ENCODE measurements around the gene MCL1.
A peak's percentile ranks its signal among the peaks of the same experiment; 100 is the strongest.
"Not testable (repeated sequence)": the region's sequence is repeated elsewhere in the genome, so short reads cannot be mapped to it uniquely, and the experiment has no call there.

The MCL1 gene

DNA sequence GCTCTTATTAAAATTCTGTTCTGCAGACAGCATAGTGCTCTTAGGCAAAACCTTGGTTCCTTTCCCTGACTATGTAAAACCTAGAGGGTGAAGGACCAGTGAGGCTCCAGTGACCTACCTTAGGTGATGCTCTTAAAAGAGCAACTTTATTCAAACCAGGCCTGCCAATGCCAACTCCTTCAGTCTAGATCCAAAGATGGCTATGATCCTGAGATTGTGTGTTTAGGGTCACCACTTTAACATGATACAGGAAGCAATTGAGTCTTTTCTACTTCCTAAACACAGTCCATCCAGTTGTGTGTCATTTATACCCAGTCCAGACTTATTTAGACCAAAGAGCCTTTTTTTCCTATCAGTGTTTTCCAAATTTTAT is 10.8 kb downstream of the MCL1 start:
- no peak for DNase-seq (ENCODE audit: low read depth)

DNA sequence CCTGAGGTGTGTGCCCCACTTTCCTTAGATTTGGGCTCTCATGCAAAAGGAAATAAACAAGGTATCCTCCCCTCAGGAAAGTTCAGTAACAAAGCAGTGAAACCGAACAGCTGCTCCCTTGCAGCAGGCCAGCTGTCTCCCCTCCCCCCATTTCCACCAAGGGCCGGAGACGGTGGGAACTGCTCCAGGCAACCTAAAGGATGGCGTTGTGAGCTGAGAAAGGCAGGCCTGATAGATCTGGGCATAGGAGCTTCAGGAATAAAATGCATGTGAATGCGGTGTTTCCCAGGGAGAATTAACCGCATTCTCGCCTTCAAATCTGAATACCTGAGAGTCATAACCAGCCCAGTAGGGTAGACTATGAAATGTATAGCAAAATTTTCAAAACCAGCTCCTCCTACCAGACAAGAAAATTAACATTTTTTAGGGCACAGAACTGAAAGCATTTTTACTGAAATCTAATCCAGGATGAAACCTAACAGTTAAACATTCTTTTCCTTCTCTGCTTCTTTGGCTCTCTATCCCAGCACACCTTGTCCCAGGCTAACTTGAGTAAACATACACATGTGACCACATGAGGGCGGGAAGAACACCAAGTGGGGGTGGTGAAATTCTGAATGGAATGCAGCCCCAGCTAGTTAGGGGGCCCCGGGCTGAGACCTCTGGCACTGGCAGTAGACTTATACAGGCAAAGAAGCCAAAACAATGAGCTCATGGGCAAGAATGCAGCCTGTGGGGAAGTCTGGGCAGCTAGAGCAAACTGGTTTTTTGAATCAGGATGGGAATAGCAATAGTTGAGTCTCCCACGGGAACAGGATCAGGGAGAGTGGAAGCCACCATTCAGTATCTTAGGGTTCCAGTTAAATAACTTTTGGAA is 11.5 kb downstream of the MCL1 start:
- DNase-seq (ENCODE audit: low read depth), result no peak

DNA sequence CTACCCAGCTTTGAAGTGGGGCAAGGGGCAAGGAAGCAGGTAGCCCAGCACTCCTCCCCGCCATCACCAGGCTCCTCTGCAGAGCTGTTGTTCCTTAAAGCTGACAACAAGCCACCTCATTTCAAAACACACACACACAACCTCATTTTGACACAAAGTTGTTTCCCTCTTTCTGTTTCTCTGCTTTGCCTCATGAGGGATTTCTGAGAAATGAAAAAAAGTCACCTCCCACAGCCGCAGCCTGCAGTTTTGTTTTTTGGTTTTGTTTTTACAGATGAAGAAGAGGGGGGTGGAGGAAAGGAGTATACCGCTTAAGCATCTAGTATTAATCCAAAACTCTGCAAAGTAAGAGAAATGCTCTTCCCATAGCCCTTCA is 12.1 kb downstream of the MCL1 start:
- no peak for DNase-seq (ENCODE audit: low read depth)

DNA sequence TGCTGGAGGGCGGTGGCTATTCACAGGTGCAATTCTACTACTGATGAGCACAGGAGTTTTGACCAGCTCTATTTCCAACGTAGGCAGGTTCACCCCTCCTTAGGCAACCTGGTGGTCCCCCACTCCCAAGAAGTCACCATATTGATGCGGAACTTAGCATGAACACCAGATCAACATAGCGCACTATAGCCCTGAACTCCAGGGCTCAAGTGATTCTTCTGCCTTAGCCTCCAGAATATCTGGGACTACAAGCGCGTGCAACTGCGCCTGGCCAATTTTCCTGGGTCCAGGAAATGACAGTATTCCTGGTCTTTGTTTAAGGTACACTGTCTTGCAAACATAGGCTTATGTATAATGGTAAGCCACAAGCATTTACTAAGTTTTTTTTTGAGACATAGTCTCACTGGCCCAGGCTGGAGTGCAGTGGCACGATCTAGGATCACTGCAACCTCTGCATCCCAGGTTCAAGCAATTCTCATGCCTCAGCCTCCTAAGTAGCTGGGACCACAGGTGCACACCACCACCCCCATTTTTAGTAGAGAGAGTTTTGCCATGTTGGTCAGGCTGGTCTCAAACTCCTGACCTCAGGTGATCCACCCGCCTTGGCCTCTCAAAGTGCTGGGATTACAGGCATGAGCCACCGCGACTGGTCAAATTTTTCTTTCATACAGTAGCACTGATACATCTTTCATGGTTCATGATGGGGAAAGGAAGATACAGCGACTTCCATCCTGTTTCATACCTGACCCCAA is 12.6 kb downstream of the MCL1 start:
- DNase-seq (ENCODE audit: low read depth), result no peak

DNA sequence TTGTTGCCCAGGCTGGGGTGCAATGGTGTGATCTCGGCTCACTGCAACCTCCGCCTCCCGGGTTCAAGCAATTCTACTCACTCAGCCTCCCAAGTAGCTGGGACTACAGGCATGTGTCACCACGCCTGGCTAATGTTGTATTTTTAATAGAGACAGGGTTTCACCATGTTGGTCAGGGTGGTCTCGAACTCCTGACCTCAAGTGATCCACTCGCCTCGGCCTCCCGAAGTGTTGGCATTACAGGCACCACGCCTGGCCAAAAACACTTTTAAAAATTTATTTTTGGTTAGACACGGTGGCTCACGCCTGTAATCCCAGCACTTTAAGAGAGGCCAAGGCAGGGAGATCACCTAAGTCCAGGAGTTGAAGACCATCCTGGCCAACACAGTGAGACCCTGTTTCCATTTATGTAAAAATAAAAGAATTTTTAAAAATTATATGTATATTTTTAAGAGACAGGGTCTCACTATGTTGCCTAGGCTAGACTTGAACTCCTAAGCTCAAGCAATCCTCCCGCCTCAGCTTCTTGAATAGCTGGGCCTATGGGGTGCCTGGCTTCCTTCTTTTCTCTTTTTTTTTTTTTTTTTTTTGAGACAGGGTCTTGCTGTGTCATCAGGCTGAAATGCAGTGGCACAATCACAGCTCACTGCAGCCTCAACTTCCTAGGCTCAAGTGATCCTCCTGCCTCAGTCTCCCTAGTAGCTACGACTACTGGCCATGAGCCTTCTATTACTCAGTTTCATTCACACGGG is 14.0 kb downstream of the MCL1 start:
- DNase-seq (ENCODE audit: low read depth), result not testable (repeated sequence)

DNA sequence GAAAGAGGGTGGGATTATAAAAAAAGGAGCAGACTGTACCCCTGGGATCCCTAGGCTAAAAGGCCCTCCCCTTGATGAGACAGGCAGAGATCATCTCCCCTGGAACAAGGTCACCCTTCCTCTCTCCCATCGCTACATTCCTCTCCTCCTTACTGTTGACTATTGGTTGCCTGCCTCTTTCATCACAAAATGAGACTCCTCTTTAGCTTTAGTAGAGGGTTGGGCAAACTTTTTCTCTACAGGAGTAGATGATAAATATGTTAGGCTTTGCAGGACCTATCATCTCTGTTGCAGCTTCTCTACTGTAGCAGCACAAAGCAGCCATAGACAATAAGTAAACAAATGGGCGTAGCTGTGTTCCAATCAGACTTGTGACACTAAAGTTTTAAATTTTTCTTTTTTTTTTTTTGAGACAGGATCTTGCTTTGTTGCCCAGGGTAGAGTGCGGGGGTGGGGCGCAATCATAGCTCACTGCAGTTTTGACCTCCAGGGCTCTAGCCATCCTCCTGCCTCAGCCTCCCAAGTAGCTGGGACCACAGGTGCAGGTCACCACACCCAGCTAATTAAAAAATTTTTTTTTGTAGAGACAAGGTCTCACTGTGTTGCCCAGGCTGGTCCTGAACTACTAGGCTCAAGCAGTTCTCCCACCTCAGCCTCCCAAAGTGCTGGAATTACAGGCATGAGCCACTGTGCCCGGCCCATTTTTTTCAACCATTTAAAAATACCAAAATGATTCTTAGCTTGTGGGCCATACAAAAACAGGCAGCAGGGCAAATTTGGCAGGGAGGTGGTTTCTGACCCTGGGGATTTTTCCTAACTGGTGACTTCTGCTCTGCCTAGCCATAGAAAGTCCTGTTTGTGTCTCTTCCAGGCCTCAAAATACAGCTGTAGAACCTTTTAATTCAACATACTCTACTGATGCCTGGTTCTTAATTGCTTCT is 15.1 kb downstream of the MCL1 start:
- no peak for DNase-seq (ENCODE audit: low read depth)

DNA sequence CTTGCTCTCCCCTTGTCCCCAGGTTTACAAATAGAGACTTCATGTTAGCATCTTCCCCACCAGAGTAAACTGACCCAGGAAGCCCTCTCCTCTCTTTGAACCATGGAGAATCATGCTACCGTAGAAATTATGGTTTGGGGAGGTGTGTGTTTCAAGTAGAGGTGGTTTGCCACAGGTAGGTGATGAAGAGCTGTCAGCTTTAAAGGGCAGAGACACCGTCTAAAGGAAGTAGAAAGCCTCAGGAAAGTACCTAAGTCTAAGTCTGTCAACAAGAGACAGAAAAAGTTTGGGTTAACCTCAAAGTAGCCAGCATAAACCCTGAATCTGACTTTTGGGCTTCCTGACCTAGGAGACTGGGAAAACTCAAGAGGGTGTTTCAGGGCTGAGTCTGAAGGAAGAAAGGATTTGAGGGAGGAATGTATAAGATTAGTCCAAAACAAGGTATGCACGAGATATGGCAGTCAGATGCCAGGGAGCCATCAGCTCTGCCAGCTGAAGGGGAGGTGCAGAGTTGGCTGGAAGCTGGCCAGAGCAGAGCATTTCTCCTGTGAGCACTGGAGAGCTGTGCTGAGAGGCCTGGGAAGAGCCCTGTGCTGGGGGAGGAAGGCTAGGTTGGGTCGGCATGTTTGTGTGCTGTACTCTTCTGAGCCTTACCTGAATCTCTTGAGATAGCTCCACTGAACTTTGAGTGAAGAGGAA is 15.9 kb downstream of the MCL1 start:
- DNase-seq (ENCODE audit: low read depth), result no peak

DNA sequence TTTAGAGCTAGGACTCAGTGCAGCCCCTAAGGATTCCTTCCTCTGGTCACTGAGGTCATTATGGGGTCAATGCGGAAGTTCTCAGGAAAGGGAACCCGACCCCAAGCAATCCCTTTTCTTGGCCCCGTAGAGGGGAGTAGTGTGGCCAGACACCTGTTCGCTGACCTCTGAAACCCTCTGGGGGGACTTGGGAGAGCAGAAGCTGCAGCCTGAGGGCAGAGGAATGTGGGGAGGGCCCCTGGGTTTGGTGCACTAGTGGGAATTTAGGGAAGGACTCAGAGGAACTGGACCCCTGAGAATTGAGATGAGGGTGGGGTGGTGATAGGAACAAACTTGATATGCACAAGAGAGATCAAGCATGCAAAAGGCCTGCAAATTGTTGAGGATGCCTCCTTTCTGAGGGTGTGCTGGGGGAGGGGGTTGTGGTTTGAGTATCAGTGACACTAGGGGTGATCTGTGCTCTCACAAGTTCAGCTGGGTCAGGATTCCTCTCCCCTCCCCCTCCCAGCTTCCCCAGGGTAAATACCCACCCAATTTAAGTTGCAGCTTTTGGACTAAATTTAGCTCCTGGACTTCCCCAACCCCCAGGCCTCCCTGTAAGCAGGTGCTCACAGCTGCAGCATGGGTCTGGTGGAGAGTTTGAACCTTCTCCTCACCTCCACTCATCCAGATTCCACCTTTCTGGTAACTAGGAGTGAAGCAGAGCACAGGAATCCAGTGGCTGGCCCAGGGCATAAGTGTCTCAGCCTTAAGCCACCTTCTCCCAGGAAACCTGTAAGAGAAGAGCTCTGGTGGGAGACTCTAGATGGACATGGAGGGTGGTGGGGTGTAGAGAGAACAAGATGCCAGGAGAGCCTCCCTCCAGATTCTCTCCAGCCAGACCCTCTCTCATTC is 16.7 kb downstream of the MCL1 start:
- peak; percentile 59 for DNase-seq (ENCODE audit: low read depth)

DNA sequence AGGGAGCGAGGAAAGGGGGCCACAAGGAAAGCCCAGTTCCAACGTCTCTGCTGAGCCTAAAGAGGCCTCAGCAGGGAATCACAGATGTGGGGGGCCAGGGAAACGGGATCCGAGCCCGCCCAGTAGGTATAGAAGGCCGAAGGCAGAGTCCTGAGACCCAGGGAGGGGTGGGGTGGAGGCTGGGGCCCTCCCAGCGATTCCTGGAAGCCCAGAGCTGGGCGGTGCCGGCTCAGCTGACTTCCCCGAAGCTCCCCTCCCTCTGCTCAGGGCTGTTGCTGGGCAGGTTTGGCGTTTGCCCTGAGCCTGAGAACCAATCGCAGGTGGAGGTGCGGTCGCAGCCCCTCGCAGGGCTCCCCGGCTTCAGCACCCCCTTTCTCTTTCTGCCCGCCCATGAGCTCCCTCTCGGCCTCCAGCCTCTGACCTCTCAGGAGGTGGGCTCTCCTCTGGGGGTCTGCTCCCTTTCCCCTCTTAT is 17.4 kb downstream of the MCL1 start:
- peak; percentile 76 for DNase-seq (ENCODE audit: low read depth)

DNA sequence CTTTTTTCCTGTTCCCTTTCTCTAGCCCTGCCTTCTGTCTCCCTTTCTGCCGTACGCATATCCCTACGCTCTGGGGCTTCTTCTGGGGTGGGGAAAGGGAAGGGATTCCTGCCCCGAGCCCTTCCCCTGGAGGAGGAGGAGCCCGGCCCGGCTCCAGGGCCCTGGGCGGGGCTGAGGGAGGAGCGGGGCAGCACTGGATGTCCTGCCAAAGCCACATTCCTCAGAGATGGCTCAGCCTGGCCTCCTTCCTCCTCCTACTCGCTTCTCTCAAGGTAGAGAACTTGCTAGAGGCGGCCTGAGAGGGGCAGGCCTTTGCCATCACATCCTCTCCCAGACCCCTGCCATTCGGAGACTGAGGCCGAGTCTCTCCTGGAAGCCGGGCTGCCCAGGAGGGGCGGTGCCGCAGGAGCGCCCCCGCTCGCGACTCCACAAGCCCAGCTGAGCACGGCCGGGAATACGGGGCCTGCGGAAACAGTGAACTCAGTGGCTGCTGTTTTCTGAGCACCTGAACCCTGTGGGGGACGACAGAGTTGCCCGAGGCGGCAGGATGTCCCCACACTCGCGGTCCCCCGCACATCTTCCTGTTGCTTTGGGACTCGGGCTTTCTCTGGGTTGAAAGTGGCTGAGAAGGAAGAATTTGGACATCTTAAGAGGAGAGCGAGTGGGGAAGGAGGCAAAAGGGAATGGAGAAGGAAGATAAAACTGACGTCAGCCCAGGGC is 18.0 kb downstream of the MCL1 start:
- DNase-seq (ENCODE audit: low read depth), result no peak

DNA sequence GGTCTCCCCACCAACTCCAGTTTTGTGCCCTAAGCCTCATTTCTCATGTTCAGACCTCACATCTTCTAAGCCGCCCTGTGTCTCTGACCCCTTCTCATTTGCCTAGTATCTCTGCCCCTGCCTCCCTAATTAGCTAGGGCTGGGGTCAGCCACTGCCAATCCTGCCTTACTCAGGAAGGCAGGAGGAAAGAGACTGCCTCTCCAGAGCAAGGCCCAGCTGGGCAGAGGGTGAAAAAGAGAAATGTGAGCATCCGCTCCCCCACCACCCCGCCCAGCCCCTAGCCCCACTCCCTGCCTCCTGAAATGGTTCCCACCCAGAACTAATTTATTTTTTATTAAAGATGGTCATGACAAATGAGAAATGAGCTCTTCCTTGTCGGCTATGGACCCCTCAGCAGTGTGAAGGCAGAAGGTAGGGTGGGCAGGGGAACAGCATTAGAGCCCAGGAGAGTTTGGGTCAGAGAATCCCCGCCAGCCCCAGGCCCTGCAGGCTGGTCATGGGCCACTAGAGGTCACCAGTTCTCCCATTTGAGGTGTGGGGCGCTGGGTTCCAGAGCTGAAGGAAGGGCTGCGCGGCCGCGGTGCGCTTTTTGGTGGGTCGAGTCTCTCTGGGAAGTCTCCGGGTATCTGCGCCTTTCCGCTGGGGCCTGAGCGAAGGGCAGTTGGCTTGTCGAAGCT is 18.7 kb downstream of the MCL1 start:
- peak; percentile 70 for DNase-seq (ENCODE audit: low read depth)

DNA sequence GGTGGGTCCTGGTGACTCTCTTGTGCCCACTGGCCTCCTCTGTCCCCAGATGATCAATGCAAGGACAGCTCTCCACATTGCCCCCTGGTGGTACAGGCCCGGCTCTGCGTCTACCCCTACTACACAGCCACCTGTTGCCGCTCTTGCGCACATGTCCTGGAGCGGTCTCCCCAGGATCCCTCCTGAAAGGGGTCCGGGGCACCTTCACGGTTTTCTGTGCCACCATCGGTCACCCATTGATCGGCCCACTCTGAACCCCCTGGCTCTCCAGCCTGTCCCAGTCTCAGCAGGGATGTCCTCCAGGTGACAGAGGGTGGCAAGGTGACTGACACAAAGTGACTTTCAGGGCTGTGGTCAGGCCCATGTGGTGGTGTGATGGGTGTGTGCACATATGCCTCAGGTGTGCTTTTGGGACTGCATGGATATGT is 19.4 kb downstream of the MCL1 start:
- no peak for DNase-seq (ENCODE audit: low read depth)

DNA sequence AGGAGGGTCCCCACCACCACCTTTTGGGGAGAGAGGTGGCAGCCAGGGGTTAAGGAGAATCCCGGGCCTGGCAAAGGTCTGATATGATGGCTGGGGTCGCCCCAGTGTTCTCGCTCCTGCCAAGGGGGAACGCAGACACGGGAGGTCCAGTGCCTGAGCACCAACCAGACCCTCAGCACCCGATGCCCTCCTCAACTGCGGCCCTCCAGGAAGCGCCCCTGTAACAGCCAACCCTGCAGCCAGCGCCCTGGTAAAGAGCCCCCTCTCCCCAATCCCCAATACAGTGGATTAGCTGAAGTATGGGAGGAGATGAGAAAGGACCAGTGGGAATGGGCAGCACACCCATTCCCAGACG is 19.8 kb downstream of the MCL1 start:
- DNase-seq (ENCODE audit: low read depth), result no peak

DNA sequence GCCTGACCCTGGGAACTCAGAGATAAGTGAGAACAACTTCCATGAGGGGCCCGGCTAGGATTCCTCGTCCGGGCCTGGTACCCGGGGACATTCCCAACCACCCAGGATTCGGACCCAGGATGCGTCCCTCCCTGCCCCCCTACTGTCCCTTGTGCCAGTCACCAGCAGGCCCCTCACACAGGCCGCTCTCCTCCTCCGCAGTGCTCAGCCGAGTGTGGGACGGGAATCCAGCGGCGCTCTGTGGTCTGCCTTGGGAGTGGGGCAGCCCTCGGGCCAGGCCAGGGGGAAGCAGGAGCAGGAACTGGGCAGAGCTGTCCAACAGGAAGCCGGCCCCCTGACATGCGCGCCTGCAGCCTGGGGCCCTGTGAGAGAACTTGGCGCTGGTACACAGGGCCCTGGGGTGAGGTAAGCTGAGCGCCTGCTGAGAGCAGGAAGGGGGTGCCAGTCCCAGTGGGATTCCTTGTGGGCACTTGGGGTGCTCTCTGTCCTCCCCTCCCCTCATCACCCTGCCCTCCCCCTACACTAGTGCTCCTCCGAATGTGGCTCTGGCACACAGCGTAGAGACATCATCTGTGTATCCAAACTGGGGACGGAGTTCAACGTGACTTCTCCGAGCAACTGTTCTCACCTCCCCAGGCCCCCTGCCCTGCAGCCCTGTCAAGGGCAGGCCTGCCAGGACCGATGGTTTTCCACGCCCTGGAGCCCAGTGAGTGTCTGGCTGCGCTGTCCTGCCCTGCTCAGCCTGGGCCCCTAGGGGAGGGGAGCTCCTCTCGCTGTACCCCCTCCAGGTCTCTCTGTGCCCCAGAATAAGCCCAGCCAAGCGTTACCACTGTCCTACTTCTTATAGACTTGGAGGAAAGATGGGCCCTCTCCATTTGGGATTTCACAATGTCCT is 20.4 kb downstream of the MCL1 start:
- no peak for DNase-seq (ENCODE audit: low read depth)

DNA sequence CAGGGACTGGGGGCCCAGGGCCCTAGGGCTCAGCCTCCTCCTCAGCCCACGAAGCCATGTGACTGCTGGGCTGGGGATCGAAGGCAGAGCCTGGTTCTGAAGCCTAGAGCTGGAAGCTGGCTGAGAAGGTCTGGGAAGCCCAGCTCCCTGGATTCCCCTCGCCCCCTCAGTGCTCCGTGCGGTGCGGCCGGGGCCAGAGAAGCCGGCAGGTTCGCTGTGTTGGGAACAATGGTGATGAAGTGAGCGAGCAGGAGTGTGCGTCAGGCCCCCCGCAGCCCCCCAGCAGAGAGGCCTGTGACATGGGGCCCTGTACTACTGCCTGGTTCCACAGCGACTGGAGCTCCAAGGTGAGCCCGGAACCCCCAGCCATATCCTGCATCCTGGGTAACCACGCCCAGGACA is 21.1 kb downstream of the MCL1 start:
- no peak for DNase-seq (ENCODE audit: low read depth)

DNA sequence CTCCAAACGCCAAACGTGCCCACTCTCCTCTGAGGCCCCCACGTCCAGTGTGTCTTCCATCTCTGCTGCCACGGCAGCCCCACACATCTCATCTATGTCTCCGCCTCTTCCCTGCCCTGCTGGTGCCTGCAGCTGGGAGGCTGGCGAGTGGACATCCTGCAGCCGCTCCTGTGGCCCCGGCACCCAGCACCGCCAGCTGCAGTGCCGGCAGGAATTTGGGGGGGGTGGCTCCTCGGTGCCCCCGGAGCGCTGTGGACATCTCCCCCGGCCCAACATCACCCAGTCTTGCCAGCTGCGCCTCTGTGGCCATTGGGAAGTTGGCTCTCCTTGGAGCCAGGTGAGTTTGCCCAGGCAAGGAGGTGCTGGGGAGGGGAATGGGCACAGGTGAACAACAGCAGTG is 21.6 kb downstream of the MCL1 start:
- no peak for DNase-seq (ENCODE audit: low read depth)

DNA sequence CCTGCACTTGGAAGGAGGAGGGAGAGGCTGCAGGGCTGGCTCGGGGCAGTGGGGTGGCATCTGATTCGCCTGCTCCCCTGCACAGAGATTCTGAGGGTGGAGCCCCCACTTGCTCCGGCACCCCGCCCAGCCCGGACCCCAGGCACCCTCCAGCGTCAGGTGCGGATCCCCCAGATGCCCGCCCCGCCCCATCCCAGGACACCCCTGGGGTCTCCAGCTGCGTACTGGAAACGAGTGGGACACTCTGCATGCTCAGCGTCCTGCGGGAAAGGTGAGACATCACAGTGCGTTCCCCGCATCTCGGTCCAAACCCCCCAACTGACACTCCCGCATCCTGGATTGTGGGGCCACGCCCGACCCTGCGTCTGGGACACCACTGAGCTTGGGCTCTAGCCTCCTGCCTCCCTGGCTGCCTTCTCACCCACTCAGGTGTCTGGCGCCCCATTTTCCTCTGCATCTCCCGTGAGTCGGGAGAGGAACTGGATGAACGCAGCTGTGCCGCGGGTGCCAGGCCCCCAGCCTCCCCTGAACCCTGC is 22.3 kb downstream of the MCL1 start:
- no peak for DNase-seq (ENCODE audit: low read depth)
